Gastroesophageal sphincter (tissue), 4 donors: ENCODE measurements around the gene ATP6V1C2. TPM values are rescaled to one million over a fixed set of nuclear protein-coding genes. Genes with fewer than 3 reads are reported as not detected.
A peak's percentile ranks its signal among the peaks of the same experiment; 100 is the strongest.
"Not testable (repeated sequence)": the region's sequence is repeated elsewhere in the genome, so short reads cannot be mapped to it uniquely, and the experiment has no call there.

ENCODE experiments used
- ATAC-seq: fragments of 150-250 bp; one replicate; pipeline ENCODE4 v1.9.1; 2016; ENCODE audit warnings: mild to moderate bottlenecking, moderate library complexity
- H3K27ac ChIP-seq, 4 donors: fragments of 200-600 bp; sonication (generic) in 3 of 4; 1 replicate in 3 of 4; 2 replicates in 1 of 4; pipeline ENCODE4 v1.5.1; 2016 to 2019
- H3K27me3 ChIP-seq: fragments of 200-600 bp; sonication (generic); one replicate; pipeline ENCODE4 v1.5.1; 2019
- H3K36me3 ChIP-seq, 2 donors: fragments of 200-600 bp; sonication (generic); one replicate each; pipeline ENCODE4 v1.5.1; 2019; ENCODE audit warnings: control low read depth in 1 of 2
- H3K4me1 ChIP-seq, 3 donors: fragments of 200-600 bp; sonication (generic); 1 replicate in 2 of 3; 2 replicates in 1 of 3; pipeline ENCODE4 v1.5.1; 2016 to 2019; ENCODE audit warnings: control low read depth in 2 of 3
- H3K4me3 ChIP-seq, 2 donors: fragments of 200-600 bp; sonication (generic); one replicate each; pipeline ENCODE4 v1.5.1; 2019; ENCODE audit warnings: mild to moderate bottlenecking in 1 of 2, moderate library complexity in 1 of 2
- H3K9me3 ChIP-seq, 3 donors: fragments of 200-600 bp; sonication (generic); one replicate each; pipeline ENCODE4 v1.5.1; 2017 to 2019; ENCODE audit warnings: control low read depth in 2 of 3
- CTCF ChIP-seq, 4 experiments: fragments of 200-600 bp in 2 of 4; fragments of 450-650 bp in 2 of 4; sonication (generic) in 1 of 4; IDR thresholded peaks; one replicate each; pipeline ENCODE4 v1.5.1; 2017 to 2019; ENCODE audit warnings: antibody characterized with exemption in 4 of 4, mild to moderate bottlenecking in 2 of 4, moderate library complexity in 2 of 4
- EP300 ChIP-seq: sonication (generic); formaldehyde crosslinking; IDR thresholded peaks from one replicate; pipeline ENCODE4 v1.6.1; 2017; ENCODE audit warnings: antibody characterized with exemption, mild to moderate bottlenecking
- POLR2A ChIP-seq, 2 donors: fragments of 450-650 bp; IDR thresholded peaks; one replicate each; pipeline ENCODE4 v1.6.1; 2017; ENCODE audit warnings: antibody characterized with exemption in 2 of 2, mild to moderate bottlenecking in 2 of 2, moderate library complexity in 1 of 2
- POLR2AphosphoS5 ChIP-seq: sonication (generic); formaldehyde crosslinking; IDR thresholded peaks from one replicate; pipeline ENCODE4 v1.6.1; 2017; ENCODE audit warnings: antibody characterized with exemption
- WGBS, 2 donors: methylation state at CpG; one replicate each; pipeline ENCODE4 v1.1.5; 2018; ENCODE audit warnings: low coverage in 1 of 2; 5-methylcytosine and 5-hydroxymethylcytosine counted together
- total RNA-seq, 4 donors: library from RNA; depleted of rRNA; stranded (reverse); fragments of >200 nt; gene quantifications; one replicate each; pipeline ENCODE4 v1.1.0, GENCODE V29; 2016

ATP6V1C2 gene
- total RNA-seq, 4 donors from 2014 or later, result 0.42 to 0.45 TPM; not detected in 2

- no peak overlapping the region for H3K4me3 ChIP-seq
- no peak overlapping the region for H3K27ac ChIP-seq
- TF ChIP-seq EP300 (no peak), POLR2A (IDR thresholded peaks at IDR 0.05) (no peak), CTCF (IDR thresholded peaks at IDR 0.05) (no peak), POLR2AphosphoS5 (no peak)
- H3K9me3 ChIP-seq, result no peaks in the 10 kb centered on the region
- WGBS, 2 donors, result 100% methylated on average over 10 of the region's 11 CpGs; no CpG with 5 or more reads in 1 of the 2 donors
- H3K4me1 ChIP-seq, result no peaks in the 10 kb centered on the region
- peaks cover 0 to 84% of the 10 kb centered on the region in 2 donors for H3K36me3 ChIP-seq
- no peaks in the 10 kb centered on the region for H3K27me3 ChIP-seq
- ATAC-seq, result no peak
Observed at GRCh38 chr2:10780491-10780820, 59.0 kb downstream of the ATP6V1C2 start.

DNA sequence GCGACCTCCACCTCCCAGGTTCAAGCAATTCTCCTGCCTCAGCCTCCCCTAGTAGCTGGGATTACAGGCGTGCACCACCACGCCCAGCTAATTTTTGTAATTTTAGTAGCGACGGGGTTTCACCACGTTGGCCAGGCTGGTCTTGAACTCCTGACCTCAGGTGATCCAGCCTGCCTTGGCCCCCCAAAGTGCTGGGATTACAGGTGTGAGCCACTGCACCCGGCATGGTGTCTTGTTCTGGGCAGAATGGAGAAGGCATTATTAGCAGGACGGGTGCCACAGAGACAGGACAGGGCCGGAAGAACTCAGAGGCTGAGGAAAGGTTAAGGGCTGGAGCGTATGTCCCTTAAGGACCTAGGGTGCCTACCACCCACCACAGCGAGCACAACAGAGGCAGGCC is 59.4 kb downstream of the ATP6V1C2 start:
- WGBS, 2 donors, result 90 to 93% methylated on average over 2 to 8 of the region's 11 CpGs
- H3K36me3 ChIP-seq, result peaks cover 0 to 88% of the 10 kb centered on the region in 2 donors
- H3K4me1 ChIP-seq, H3K27ac ChIP-seq, H3K27me3 ChIP-seq, H3K4me3 ChIP-seq, ATAC-seq, H3K9me3 ChIP-seq: not testable (repeated sequence)

GRCh38 chr2:10781746-10782145 is 60.3 kb downstream of the ATP6V1C2 start:
- no peak for TF ChIP-seq POLR2AphosphoS5
- no peak for TF ChIP-seq CTCF (IDR thresholded peaks at IDR 0.05)
- no peak for TF ChIP-seq EP300
- no peak for TF ChIP-seq POLR2A (IDR thresholded peaks at IDR 0.05)
- Histone ChIP-seq H3K27me3 (no peaks in the 10 kb centered on the region), H3K9me3 (no peaks in the 10 kb centered on the region), H3K4me1 (no peaks in the 10 kb centered on the region), H3K27ac (no peak overlapping the region), H3K4me3 (no peak overlapping the region), H3K36me3 (peaks cover 0 to 97% of the 10 kb centered on the region in 2 donors)
- ATAC-seq, result no peak
- WGBS, 2 donors, result 86 to 91% methylated on average over 8 of the region's 8 CpGs

DNA sequence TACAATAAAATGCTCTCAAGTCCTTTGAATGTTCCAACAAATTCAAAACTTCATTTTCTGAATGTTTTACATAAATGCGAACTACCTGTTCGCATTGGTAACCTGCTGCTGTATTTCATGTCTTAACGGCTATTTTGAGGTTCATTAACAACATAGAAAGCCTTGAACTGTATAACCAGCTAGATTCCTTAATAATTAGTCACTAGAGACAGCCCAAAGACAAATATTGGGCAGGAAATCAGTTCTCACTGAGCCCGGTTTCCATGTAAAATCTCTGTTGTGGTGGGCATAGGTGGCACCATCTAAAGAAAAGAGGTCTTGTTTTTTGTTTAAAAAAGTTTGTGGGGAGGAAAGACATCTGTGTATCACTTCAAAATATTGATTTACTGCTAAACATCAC is 62.0 kb downstream of the ATP6V1C2 start:
- WGBS, 2 donors, result 92% methylated on average over 4 of the region's 4 CpGs
- H3K9me3 ChIP-seq, result no peaks in the 10 kb centered on the region
- H3K27me3 ChIP-seq, result no peaks in the 10 kb centered on the region
- no peak overlapping the region for H3K27ac ChIP-seq
- H3K4me1 ChIP-seq, result no peaks in the 10 kb centered on the region
- peaks cover 0 to 100% of the 10 kb centered on the region in 2 donors for H3K36me3 ChIP-seq
- no peak for ATAC-seq
- no peak overlapping the region for H3K4me3 ChIP-seq
- no peak for TF ChIP-seq EP300
- TF ChIP-seq POLR2AphosphoS5, result no peak
- TF ChIP-seq POLR2A (IDR thresholded peaks at IDR 0.05), result no peak
- no peak for TF ChIP-seq CTCF (IDR thresholded peaks at IDR 0.05)

GRCh38 chr2:10784719-10785118 is 63.3 kb downstream of the ATP6V1C2 start:
- TF ChIP-seq EP300, result no peak
- no peak for TF ChIP-seq CTCF (IDR thresholded peaks at IDR 0.05)
- no peak for TF ChIP-seq POLR2A (IDR thresholded peaks at IDR 0.05)
- TF ChIP-seq POLR2AphosphoS5, result no peak
- no peaks in the 10 kb centered on the region for H3K27me3 ChIP-seq
- no peaks in the 10 kb centered on the region for H3K9me3 ChIP-seq
- no peak for ATAC-seq
- H3K36me3 ChIP-seq, result peaks cover 0 to 100% of the 10 kb centered on the region in 2 donors
- H3K4me1 ChIP-seq, result no peaks in the 10 kb centered on the region
- H3K4me3 ChIP-seq, result no peak overlapping the region
- WGBS, 2 donors, result 78 to 88% methylated on average over 1 to 5 of the region's 9 CpGs
- H3K27ac ChIP-seq, result no peak overlapping the region

DNA sequence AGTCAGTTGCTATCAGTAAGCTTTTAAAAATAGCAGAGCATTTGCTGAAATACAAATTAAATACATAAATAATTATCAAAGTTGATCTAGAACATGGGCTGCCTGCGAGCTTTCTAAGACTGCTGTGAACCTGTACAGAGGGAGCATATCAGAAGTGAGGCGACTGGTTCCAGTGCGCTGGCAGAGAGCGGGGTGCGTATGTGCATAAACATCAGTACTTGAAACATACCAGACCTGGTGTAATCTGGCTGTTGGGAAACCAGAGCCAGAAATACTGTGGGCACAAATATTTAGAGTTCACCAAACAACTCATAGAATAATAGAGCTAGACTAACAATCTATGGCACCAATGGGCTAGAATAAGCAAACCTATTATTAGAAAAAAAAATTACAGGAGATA is 63.8 kb downstream of the ATP6V1C2 start:
- H3K4me1 ChIP-seq, result no peaks in the 10 kb centered on the region
- H3K9me3 ChIP-seq, result no peaks in the 10 kb centered on the region
- no peak overlapping the region for H3K4me3 ChIP-seq
- ATAC-seq, result no peak
- TF ChIP-seq EP300 (no peak), POLR2AphosphoS5 (peak; percentile 22)
- peaks cover 0 to 100% of the 10 kb centered on the region in 2 donors for H3K36me3 ChIP-seq
- 68 to 82% methylated on average over 3 to 5 of the region's 5 CpGs for WGBS, 2 donors
- no peaks in the 10 kb centered on the region for H3K27me3 ChIP-seq
- peak overlapping the region in 1 of 4 donors; percentile 14 for H3K27ac ChIP-seq
